ENCODE results near the gene MMS19.
A peak's percentile ranks its signal among the peaks of the same experiment; 100 is the strongest.
"Not testable (repeated sequence)": the region's sequence is repeated elsewhere in the genome, so short reads cannot be mapped to it uniquely, and the experiment has no call there.

The MMS19 gene

GRCh38 chr10:97502916-97503315, 4.7 kb upstream of the MMS19 start:
- no peak for DNase-seq

GRCh38 chr10:97500297-97500575, 2.0 kb upstream of the MMS19 start:
- no peak for DNase-seq

- DNase-seq, result peak; percentile 60 to 81 (median 78)
Measured at GRCh38 chr10:97499561-97500296, 1.5 kb upstream of the MMS19 start.

- peak in 1 of 4 experiments; percentile 18 for DNase-seq
Measured at GRCh38 chr10:97498841-97499560, 779 bp upstream of the MMS19 start, which contains the start of gene UBTD1. Gene UBTD1, plus strand, starts transcription at chr10:97498924. Its CDS starts 280 bp downstream, at chr10:97499204.

GRCh38 chr10:97497572-97498075, 598 bp downstream of the MMS19 start:
- DNase-seq, result peak; percentile 84 to 91 (median 88)

GRCh38 chr10:97494863-97495506, 3.2 kb downstream of the MMS19 start:
- DNase-seq, result peak in 1 of 4 experiments; percentile 29

GRCh38 chr10:97494151-97494550, 4.1 kb downstream of the MMS19 start:
- peak; percentile 57 to 79 (median 73) for DNase-seq

GRCh38 chr10:97490592-97490991, 7.6 kb downstream of the MMS19 start:
- peak in 2 of 4 experiments; percentile 25 to 29 for DNase-seq

GRCh38 chr10:97485647-97486281, 12.5 kb downstream of the MMS19 start:
- DNase-seq, result no peak

- no peak for DNase-seq
Measured at GRCh38 chr10:97483921-97484320, 14.3 kb downstream of the MMS19 start.

- peak; percentile 11 to 60 (median 53) for DNase-seq
Measured at GRCh38 chr10:97483506-97483905, 14.7 kb downstream of the MMS19 start.

GRCh38 chr10:97482381-97482780, 15.8 kb downstream of the MMS19 start:
- DNase-seq, result peak in 2 of 4 experiments; percentile 23

GRCh38 chr10:97481071-97481470, 17.2 kb downstream of the MMS19 start:
- DNase-seq, result no peak

- DNase-seq, result no peak
Measured at GRCh38 chr10:97479939-97480338, 18.3 kb downstream of the MMS19 start.

GRCh38 chr10:97479410-97479809, 18.8 kb downstream of the MMS19 start:
- DNase-seq, result not testable (repeated sequence)

- DNase-seq, result peak; percentile 82 to 88 (median 84)
Measured at GRCh38 chr10:97475936-97476594, 22.2 kb downstream of the MMS19 start.

- no peak for DNase-seq
Measured at GRCh38 chr10:97474918-97475317, 23.3 kb downstream of the MMS19 start.

GRCh38 chr10:97468781-97469180, 29.4 kb downstream of the MMS19 start:
- DNase-seq, result not testable (repeated sequence)

GRCh38 chr10:97468162-97468561, 30.1 kb downstream of the MMS19 start:
- no peak for DNase-seq

GRCh38 chr10:97466755-97467154, 31.5 kb downstream of the MMS19 start:
- no peak for DNase-seq

GRCh38 chr10:97465982-97466381, 32.2 kb downstream of the MMS19 start:
- DNase-seq, result no peak

GRCh38 chr10:97464226-97464625, 34.0 kb downstream of the MMS19 start:
- DNase-seq, result no peak
